Ovary (tissue), 9 donors: ENCODE measurements around the gene ALLC. TPM values are rescaled to one million over a fixed set of nuclear protein-coding genes. Genes with fewer than 3 reads are reported as not detected.

Experiments used
- DNase-seq, 5 donors: peaks; one replicate each; pipeline ENCODE4 v3.0.0-alpha.2; 2019 to 2020
- H3K27ac ChIP-seq, 2 donors: fragments of 200-600 bp; one replicate each; pipeline versions ENCODE4 v1.5.1 to v1.8.0; 2019 to 2022
- H3K27me3 ChIP-seq: fragments of 200-600 bp; one replicate; pipeline ENCODE4 v1.8.0; 2022
- H3K36me3 ChIP-seq: fragments of 200-600 bp; sonication (generic); one replicate; pipeline ENCODE4 v1.5.1; 2019
- H3K4me1 ChIP-seq: one replicate; pipeline ENCODE4 v1.8.1; 2013; ENCODE audit warnings: mild to moderate bottlenecking, moderate library complexity; ENCODE audit not compliant: insufficient read depth
- H3K4me3 ChIP-seq: fragments of 200-600 bp; sonication (generic); one replicate; pipeline ENCODE4 v1.5.1; 2017
- H3K9me3 ChIP-seq, 2 donors: fragments of 200-600 bp in 1 of 2; sonication (generic) in 1 of 2; one replicate each; pipeline versions ENCODE4 v1.5.1 to v1.8.1; 2013 to 2019; ENCODE audit warnings: mild to moderate bottlenecking in 1 of 2, moderate library complexity in 1 of 2
- CTCF ChIP-seq, 3 donors: fragments of 450-650 bp in 2 of 3; fragments of 200-600 bp in 1 of 3; IDR thresholded peaks; one replicate each; pipeline versions ENCODE4 v1.5.1 to v1.8.0; 2016 to 2022; ENCODE audit warnings: antibody characterized with exemption in 3 of 3, mild to moderate bottlenecking in 1 of 3
- EP300 ChIP-seq: sonication (generic); formaldehyde crosslinking; IDR thresholded peaks from one replicate; pipeline ENCODE4 v1.6.1; 2017; ENCODE audit warnings: antibody characterized with exemption
- POLR2A ChIP-seq: fragments of 450-650 bp; IDR thresholded peaks from one replicate; pipeline ENCODE4 v1.6.1; 2017; ENCODE audit warnings: antibody characterized with exemption, mild to moderate bottlenecking, moderate library complexity
- WGBS, 3 donors: extraction: QIAGEN DNeasy Blood & Tissue Kit in 1 of 3; methylation state at CpG; one replicate each; pipeline versions ENCODE4 v1.1.5 to v1.1.7; 2013 to 2017; 5-methylcytosine and 5-hydroxymethylcytosine counted together
- intact Hi-C, 4 donors: fragments of 100-400 bp; cut with DNase I; formaldehyde crosslinking; loops; one replicate each; pipeline versions ENCODE4 v1.11.0 to v1.15.1; 2022 to 2023
- polyA plus RNA-seq, 2 donors: library from polyadenylated mRNA; stranded (reverse); fragments of 200-250 nt in 1 of 2; fragments of 350-450 nt in 1 of 2; fragmentation: Illumina TruSeq in 1 of 2; extraction: RNeasy Lipid Tissue Mini Kit (QIAGEN cat#74804) in 1 of 2; gene quantifications; one replicate each; pipeline ENCODE4 v1.2.3, GENCODE V29; 2013 to 2014
- total RNA-seq, 7 donors: library from RNA; depleted of rRNA in 2 of 7; stranded (reverse); fragments of >200 nt in 2 of 7; fragmentation: NEBNext Ultra II Directional in 3 of 7; extraction: Animal tissue kit (Norgen Biotek cat#: 25700) in 3 of 7; gene quantifications; one replicate each; pipeline versions ENCODE4 v1.1.0 to v1.2.4, GENCODE V29; 2016 to 2023
- donor health status: DM: no; HTN: no; CAD: no; lungs with moderate emphysema.
- donor health status: DM: no; HTN: no; CAD: no.
- donor health status: Bipolar disorder and iron deficiency.
- donor health status: DM: yes; HTN: yes; CAD: no.
- donor health status: DM: no; HTN: no; CAD: no.
- donor health status: DM: yes; HTN: yes; CAD: no.

ALLC gene
- total and polyA plus RNA-seq, 9 donors, result 0.20 to 1.2 (median 0.76) TPM; not detected in 5

GRCh38 chr2:3692375-3692774 lies 34.4 kb downstream of the ALLC start:
- no peaks in the 10 kb centered on the region for H3K9me3 ChIP-seq
- DNase-seq, result no peak
- intact Hi-C loops, result no loop called here
- H3K27me3 ChIP-seq, result no peaks in the 10 kb centered on the region
- H3K4me1 ChIP-seq, result peaks cover 3% of the 10 kb centered on the region
- H3K27ac ChIP-seq, result no peak overlapping the region
- no peak overlapping the region for H3K4me3 ChIP-seq
- TF ChIP-seq POLR2A (no peak), CTCF (IDR thresholded peaks at IDR 0.05) (no peak), EP300 (no peak)
- H3K36me3 ChIP-seq, result no peaks in the 10 kb centered on the region

- H3K27me3 ChIP-seq, result no peaks in the 10 kb centered on the region
- peaks cover 3% of the 10 kb centered on the region for H3K4me1 ChIP-seq
- no peak overlapping the region for H3K27ac ChIP-seq
- TF ChIP-seq POLR2A (no peak), CTCF (IDR thresholded peaks at IDR 0.05) (no peak), EP300 (no peak)
- no peak overlapping the region for H3K4me3 ChIP-seq
- no peak for DNase-seq
- H3K9me3 ChIP-seq, result no peaks in the 10 kb centered on the region
- intact Hi-C loops, result no loop called here
- H3K36me3 ChIP-seq, result no peaks in the 10 kb centered on the region
- 21 to 47% (median 27%) methylated on average over 3 of the region's 3 CpGs for WGBS, 3 donors
These were observed 38.5 kb downstream of the ALLC start for GRCh38 chr2:3696545-3696944.

- 91 to 92% (median 91%) methylated on average over 5 of the region's 5 CpGs for WGBS, 3 donors
- H3K9me3 ChIP-seq, result no peaks in the 10 kb centered on the region
- no peaks in the 10 kb centered on the region for H3K27me3 ChIP-seq
- no peaks in the 10 kb centered on the region for H3K36me3 ChIP-seq
- intact Hi-C loops, result no loop called here
- H3K4me3 ChIP-seq, result no peak overlapping the region
- H3K27ac ChIP-seq, result no peak overlapping the region
- peaks cover 8% of the 10 kb centered on the region for H3K4me1 ChIP-seq
- no peak for DNase-seq
- TF ChIP-seq POLR2A (no peak), EP300 (no peak), CTCF (IDR thresholded peaks at IDR 0.05) (no peak)
These were observed 43.1 kb downstream of the ALLC start for GRCh38 chr2:3701071-3701470.

GRCh38 chr2:3703236-3703756 lies 45.3 kb downstream of the ALLC start, which contains the start of gene DCDC2C:
DCDC2C (plus strand) TSS chr2:3703575; CDS start chr2:3703752, 177 bp downstream.
- no peak for DNase-seq

More at GRCh38 chr2:3703236-3703756, 45.3 kb downstream of the ALLC start, which contains the start of gene DCDC2C:
- Histone ChIP-seq H3K36me3 (no peaks in the 10 kb centered on the region), H3K27me3 (no peaks in the 10 kb centered on the region), H3K4me3 (no peak within 1 kb of the TSS), H3K27ac (no peak within 1 kb of the TSS), H3K9me3 (no peaks in the 10 kb centered on the region), H3K4me1 (peaks cover 19% of the 10 kb centered on the region)
- 9 to 13% (median 13%) methylated on average over 40 to 60 of the region's 60 CpGs for WGBS, 3 donors
- intact Hi-C loops, result no loop called here
- TF ChIP-seq CTCF (IDR thresholded peaks at IDR 0.05) (no peak), EP300 (no peak), POLR2A (no peak)
